Lower leg skin (tissue), 3 donors: Measurements from ENCODE around the gene IBA57.

ENCODE experiments used
- CTCF ChIP-seq, 3 donors: fragments of 450-650 bp; IDR thresholded peaks; one replicate each; pipeline ENCODE4 v1.5.1; 2016; ENCODE audit warnings: antibody characterized with exemption in 3 of 3, mild to moderate bottlenecking in 3 of 3, moderate library complexity in 2 of 3
- POLR2A ChIP-seq, 2 donors: fragments of 450-650 bp; IDR thresholded peaks; one replicate each; pipeline ENCODE4 v1.6.1; 2016 to 2017; ENCODE audit warnings: antibody characterized with exemption in 2 of 2, mild to moderate bottlenecking in 1 of 2, moderate library complexity in 1 of 2

- TF ChIP-seq CTCF (IDR thresholded peaks at IDR 0.05) (no peak), POLR2A (IDR thresholded peaks at IDR 0.05) (no peak)
Measured at GRCh38 chr1:228210712-228211530, 45.3 kb downstream of the IBA57 start.
